A673 (cell line): Measurements from ENCODE around the gene CX3CL1. TPM values are rescaled to one million over a fixed set of nuclear protein-coding genes. Genes with fewer than 3 reads are reported as not detected.

ENCODE experiments used
- BruUV-seq: library from RNA; stranded (reverse); fragments of 400-500 nt; replicated peaks from 2 replicates; lab custom pipeline; 2021; lab: Mats Ljungman, UMichigan
- CTCF ChIA-PET: fragments of 300-600 bp; sonication (Branson Sonifier 250); formaldehyde crosslinking; loops from one replicate; lab custom pipeline; 2022; ENCODE audit warnings: antibody characterized with exemption; lab: Charles Lee
- POLR2A ChIA-PET: fragments of 300-600 bp; sonication (Branson Sonifier 250); formaldehyde crosslinking; loops from one replicate; lab custom pipeline; 2022; ENCODE audit warnings: antibody characterized with exemption; ENCODE audit not compliant: low non-redundant PET; lab: Charles Lee
- DNase-seq: peaks from one replicate; pipeline ENCODE4 v3.0.0-alpha.2; 2015; ENCODE audit warnings: low spot score
- H3K27ac ChIP-seq: fragments of 200-600 bp; sonication (generic); 2 replicates; pipeline ENCODE4 v1.5.1; 2016; ENCODE audit warnings: mixed run types, low read depth, mild to moderate bottlenecking, mixed read lengths, antibody characterized with exemption, low read length; ENCODE audit not compliant: poor library complexity, severe bottlenecking
- H3K27me3 ChIP-seq: fragments of 200-600 bp; sonication (generic); replicated peaks from 2 replicates; pipeline ENCODE4 v1.6.1; 2017; ENCODE audit warnings: mixed run types, low read depth, mild to moderate bottlenecking, mixed read lengths, antibody characterized with exemption, low read length; ENCODE audit not compliant: insufficient read depth, poor library complexity
- H3K36me3 ChIP-seq: fragments of 200-600 bp; sonication (generic); 2 replicates; pipeline ENCODE4 v1.6.1; 2016; ENCODE audit warnings: mixed run types, mild to moderate bottlenecking, mixed read lengths, antibody characterized with exemption, low read length; ENCODE audit not compliant: insufficient read depth, poor library complexity, severe bottlenecking
- H3K4me1 ChIP-seq: fragments of 200-600 bp; sonication (generic); 2 replicates; pipeline ENCODE4 v1.6.1; 2017; ENCODE audit warnings: mixed run types, mild to moderate bottlenecking, mixed read lengths, antibody characterized with exemption, low read length; ENCODE audit not compliant: insufficient read depth, poor library complexity, severe bottlenecking
- H3K4me3 ChIP-seq: fragments of 200-600 bp; sonication (generic); 2 replicates; pipeline ENCODE4 v1.5.1; 2016; ENCODE audit warnings: low read depth, mixed run types, mild to moderate bottlenecking, mixed read lengths, low read length; ENCODE audit not compliant: poor library complexity, severe bottlenecking
- H3K9me3 ChIP-seq: fragments of 200-600 bp; sonication (generic); 2 replicates; pipeline ENCODE4 v1.6.1; 2016; ENCODE audit warnings: mixed run types, low read depth, mild to moderate bottlenecking, mixed read lengths, antibody characterized with exemption, low read length; ENCODE audit not compliant: poor library complexity, severe bottlenecking
- EZH2 ChIP-seq: fragments of 200-600 bp; sonication (generic); IDR thresholded peaks from 2 replicates; pipeline ENCODE4 v1.6.1; 2017; ENCODE audit warnings: borderline replicate concordance, low read depth, mild to moderate bottlenecking, mixed read lengths, antibody characterized with exemption, low read length; ENCODE audit not compliant: poor library complexity, severe bottlenecking
- intact Hi-C: fragments of 100-400 bp; cut with micrococcal nuclease; formaldehyde crosslinking; loops from one replicate; pipeline ENCODE4 v1.10.0; 2022; ENCODE audit not compliant: unreplicated experiment
- total RNA-seq: library from RNA; stranded (reverse); gene quantifications from 2 replicates; pipeline ENCODE4 v1.2.3, GENCODE V29; 2021
- TF ChIP-seq, protein P1 (sequence below): fragments of 300-800, 200-600 bp; sonication (generic); conservative IDR thresholded peaks from 2 replicates; pipeline ENCODE4 v1.5.1; 2017; ENCODE audit warnings: low read depth, mild to moderate bottlenecking, antibody characterized with exemption, low read length, moderate library complexity, mixed read lengths

The CX3CL1 gene
- total RNA-seq, 1 experiment from 2014 or later = not detected

DNA sequence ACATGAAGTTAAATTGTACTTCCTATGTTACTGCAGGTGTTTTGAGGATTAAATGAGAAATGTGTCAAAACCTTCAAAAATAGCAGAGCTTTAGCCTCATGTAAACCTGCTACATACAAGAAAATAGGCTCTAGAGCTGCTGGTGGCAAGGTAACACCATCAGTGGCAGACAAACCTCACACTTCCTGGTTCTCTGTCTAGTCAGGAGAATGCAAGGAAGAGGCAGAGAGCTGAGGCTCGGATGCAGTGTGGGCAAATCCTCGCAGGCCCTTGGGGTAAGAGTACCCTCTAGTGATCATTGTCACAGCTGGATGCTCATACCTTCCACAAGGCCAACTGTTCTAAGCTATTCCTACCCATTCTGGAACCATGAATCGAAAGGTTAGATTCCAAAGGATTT is 60.7 kb downstream of the CX3CL1 start:
- no peak overlapping the region for H3K27ac ChIP-seq
- no peaks in the 10 kb centered on the region for H3K27me3 ChIP-seq
- H3K4me1 ChIP-seq = no peaks in the 10 kb centered on the region
- no peak overlapping the region for H3K4me3 ChIP-seq
- H3K36me3 ChIP-seq = peaks cover 82% of the 10 kb centered on the region
- ChIA-PET POLR2A (no interaction called here), CTCF (no interaction called here)
- intact Hi-C loops = no loop called here
- no peak for TF ChIP-seq EZH2
- TF ChIP-seq, protein P1, sequence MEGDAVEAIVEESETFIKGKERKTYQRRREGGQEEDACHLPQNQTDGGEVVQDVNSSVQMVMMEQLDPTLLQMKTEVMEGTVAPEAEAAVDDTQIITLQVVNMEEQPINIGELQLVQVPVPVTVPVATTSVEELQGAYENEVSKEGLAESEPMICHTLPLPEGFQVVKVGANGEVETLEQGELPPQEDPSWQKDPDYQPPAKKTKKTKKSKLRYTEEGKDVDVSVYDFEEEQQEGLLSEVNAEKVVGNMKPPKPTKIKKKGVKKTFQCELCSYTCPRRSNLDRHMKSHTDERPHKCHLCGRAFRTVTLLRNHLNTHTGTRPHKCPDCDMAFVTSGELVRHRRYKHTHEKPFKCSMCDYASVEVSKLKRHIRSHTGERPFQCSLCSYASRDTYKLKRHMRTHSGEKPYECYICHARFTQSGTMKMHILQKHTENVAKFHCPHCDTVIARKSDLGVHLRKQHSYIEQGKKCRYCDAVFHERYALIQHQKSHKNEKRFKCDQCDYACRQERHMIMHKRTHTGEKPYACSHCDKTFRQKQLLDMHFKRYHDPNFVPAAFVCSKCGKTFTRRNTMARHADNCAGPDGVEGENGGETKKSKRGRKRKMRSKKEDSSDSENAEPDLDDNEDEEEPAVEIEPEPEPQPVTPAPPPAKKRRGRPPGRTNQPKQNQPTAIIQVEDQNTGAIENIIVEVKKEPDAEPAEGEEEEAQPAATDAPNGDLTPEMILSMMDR = no peak
- H3K9me3 ChIP-seq = no peaks in the 10 kb centered on the region
- no peak for DNase-seq
- BruUV-seq = no TSS peak

DNA sequence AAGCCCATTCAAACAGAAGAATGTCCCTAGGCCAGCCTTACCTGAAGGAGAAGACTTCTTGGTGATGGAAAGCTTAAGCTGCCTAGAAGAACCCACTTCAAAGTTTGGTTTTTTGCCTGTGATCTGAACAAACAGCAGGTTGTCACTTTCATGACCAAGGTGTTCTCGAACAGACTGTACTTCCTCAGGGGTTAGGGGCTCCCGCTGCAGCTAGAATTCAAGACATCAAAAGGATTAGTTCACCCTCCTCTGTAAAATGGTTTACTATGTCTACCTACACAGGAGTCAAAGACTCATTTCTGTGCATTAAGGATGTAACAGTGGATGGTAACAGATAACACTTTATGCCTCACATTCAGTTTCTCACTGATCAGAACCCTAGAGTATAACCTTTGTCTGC is 61.7 kb downstream of the CX3CL1 start:
- TF ChIP-seq, protein P1 = no peak
- no peak for TF ChIP-seq EZH2
- H3K27me3 ChIP-seq = no peaks in the 10 kb centered on the region
- H3K4me1 ChIP-seq = no peaks in the 10 kb centered on the region
- BruUV-seq = no TSS peak
- no peak overlapping the region for H3K27ac ChIP-seq
- intact Hi-C loops = no loop called here
- ChIA-PET POLR2A (no interaction called here), CTCF (no interaction called here)
- H3K36me3 ChIP-seq = peaks cover 81% of the 10 kb centered on the region
- H3K4me3 ChIP-seq = no peak overlapping the region
- no peak for DNase-seq
- H3K9me3 ChIP-seq = no peaks in the 10 kb centered on the region

Other genes with a start within 250 kb of the CX3CL1 start
- 128 and 133 TPM in 2 replicates for gene PSME3IP1, start 186.5 kb upstream of the CX3CL1 start, total RNA-seq
- gene RSPRY1, start 186.2 kb upstream of the CX3CL1 start, total RNA-seq = 45.6 and 47.6 TPM in 2 replicates
- 33.1 and 35.1 TPM in 2 replicates for gene ARL2BP, start 127.2 kb upstream of the CX3CL1 start, total RNA-seq
- 1.1 and 1.5 TPM in 2 replicates for gene PLLP, start 87.8 kb upstream of the CX3CL1 start, total RNA-seq
- not detected in 2 replicates for gene CCL22, start 13.7 kb upstream of the CX3CL1 start, total RNA-seq
- gene CCL17, start 32.3 kb downstream of the CX3CL1 start, total RNA-seq = not detected in 2 replicates
- 95.1 and 96.9 TPM in 2 replicates for gene CIAPIN1, start 74.9 kb downstream of the CX3CL1 start, total RNA-seq
- gene COQ9, start 75.0 kb downstream of the CX3CL1 start, total RNA-seq = 65.6 and 69.7 TPM in 2 replicates
- 96.2 and 110 TPM in 2 replicates for gene POLR2C, start 90.2 kb downstream of the CX3CL1 start, total RNA-seq
- gene DOK4, start 114.0 kb downstream of the CX3CL1 start, total RNA-seq = 14.3 and 19.0 TPM in 2 replicates
- 10.1 and 10.3 TPM in 2 replicates for gene CCDC102A, start 164.1 kb downstream of the CX3CL1 start, total RNA-seq
- not detected in 2 replicates for gene ADGRG5, start 170.2 kb downstream of the CX3CL1 start, total RNA-seq